AG08395 (cell line): ENCODE measurements around the gene EMP3.
"Not testable (repeated sequence)": the region's sequence is repeated elsewhere in the genome, so short reads cannot be mapped to it uniquely, and the experiment has no call there.

Source experiments
- DNase-seq: peaks from one replicate; pipeline ENCODE4 v3.0.0; 2012; ENCODE audit warnings: mixed read lengths, low spot score

The EMP3 gene

GRCh38 chr19:48325265-48325910, at the start of gene EMP3:
Gene EMP3, plus strand, starts transcription at chr19:48325552. Its CDS starts 1,293 bp downstream, at chr19:48326845.
- peak; percentile 88 for DNase-seq

- no peak for DNase-seq
Measured at GRCh38 chr19:48279747-48280146, 45.6 kb upstream of the EMP3 start.

GRCh38 chr19:48283908-48284307, 41.4 kb upstream of the EMP3 start:
- no peak for DNase-seq

GRCh38 chr19:48284896-48285295, 40.5 kb upstream of the EMP3 start:
- no peak for DNase-seq

- DNase-seq: no peak
Measured at GRCh38 chr19:48287748-48288147, 37.6 kb upstream of the EMP3 start.

- peak; percentile 62 for DNase-seq
Measured at GRCh38 chr19:48290401-48290770, 35.0 kb upstream of the EMP3 start.

GRCh38 chr19:48290771-48291488, 34.4 kb upstream of the EMP3 start:
- DNase-seq: peak; percentile 84

- DNase-seq: not testable (repeated sequence)
Measured at GRCh38 chr19:48291489-48291815, 33.9 kb upstream of the EMP3 start.

- DNase-seq: peak; percentile 91
Measured at GRCh38 chr19:48292798-48293197, 32.6 kb upstream of the EMP3 start.

GRCh38 chr19:48295458-48295857, 29.9 kb upstream of the EMP3 start:
- DNase-seq: no peak

GRCh38 chr19:48296963-48297734, 28.2 kb upstream of the EMP3 start:
- no peak for DNase-seq

- DNase-seq: no peak
Measured at GRCh38 chr19:48297975-48298374, 27.4 kb upstream of the EMP3 start.

- no peak for DNase-seq
Measured at GRCh38 chr19:48301886-48302599, 23.3 kb upstream of the EMP3 start.

- DNase-seq: no peak
Measured at GRCh38 chr19:48302600-48302959, 22.8 kb upstream of the EMP3 start.

- no peak for DNase-seq
Measured at GRCh38 chr19:48303367-48303766, 22.0 kb upstream of the EMP3 start.

- DNase-seq: no peak
Measured at GRCh38 chr19:48303866-48304265, 21.5 kb upstream of the EMP3 start.

- no peak for DNase-seq
Measured at GRCh38 chr19:48308631-48309586, 16.4 kb upstream of the EMP3 start.

GRCh38 chr19:48309731-48310130, 15.6 kb upstream of the EMP3 start:
- not testable (repeated sequence) for DNase-seq

- no peak for DNase-seq
Measured at GRCh38 chr19:48310227-48310626, 15.1 kb upstream of the EMP3 start.

- DNase-seq: no peak
Measured at GRCh38 chr19:48311384-48311783, 14.0 kb upstream of the EMP3 start.

GRCh38 chr19:48315712-48316111, 9.6 kb upstream of the EMP3 start:
- DNase-seq: no peak

- not testable (repeated sequence) for DNase-seq
Measured at GRCh38 chr19:48317708-48317960, 7.7 kb upstream of the EMP3 start.
